ENCODE data around the gene PALD1. TPM values are rescaled to one million over a fixed set of nuclear protein-coding genes. Genes with fewer than 3 reads are reported as not detected.

The PALD1 gene
- total RNA-seq, 1 experiment from 2014 or later, result 0.38 TPM

- H3K27ac Mint-ChIP-seq (ENCODE audit: unreplicated experiment), result no peak overlapping the region
- H3K4me1 Mint-ChIP-seq (ENCODE audit: low read depth, unreplicated experiment), result peaks cover 11% of the 10 kb centered on the region
- H3K9me3 Mint-ChIP-seq (ENCODE audit: low read depth, unreplicated experiment), result no peaks in the 10 kb centered on the region
- no peak for TF ChIP-seq CTCF (IDR thresholded peaks at IDR 0.05; ENCODE audit: unreplicated experiment)
- no peak for DNase-seq
- H3K36me3 Mint-ChIP-seq (ENCODE audit: insufficient read depth, unreplicated experiment), result peaks cover 5% of the 10 kb centered on the region
- no peak overlapping the region for H3K4me3 Mint-ChIP-seq (ENCODE audit: low read depth, unreplicated experiment)
- intact Hi-C loops (cut with micrococcal nuclease; ENCODE audit: unreplicated experiment), result no loop called here
- CTCF ChIA-PET, result no interaction called here
- H3K27me3 Mint-ChIP-seq (ENCODE audit: unreplicated experiment), result peaks cover 72% of the 10 kb centered on the region
- BruUV-seq (replicated peaks), result no TSS peak
Measured at GRCh38 chr10:70584366-70584765, 105.8 kb downstream of the PALD1 start.

DNA sequence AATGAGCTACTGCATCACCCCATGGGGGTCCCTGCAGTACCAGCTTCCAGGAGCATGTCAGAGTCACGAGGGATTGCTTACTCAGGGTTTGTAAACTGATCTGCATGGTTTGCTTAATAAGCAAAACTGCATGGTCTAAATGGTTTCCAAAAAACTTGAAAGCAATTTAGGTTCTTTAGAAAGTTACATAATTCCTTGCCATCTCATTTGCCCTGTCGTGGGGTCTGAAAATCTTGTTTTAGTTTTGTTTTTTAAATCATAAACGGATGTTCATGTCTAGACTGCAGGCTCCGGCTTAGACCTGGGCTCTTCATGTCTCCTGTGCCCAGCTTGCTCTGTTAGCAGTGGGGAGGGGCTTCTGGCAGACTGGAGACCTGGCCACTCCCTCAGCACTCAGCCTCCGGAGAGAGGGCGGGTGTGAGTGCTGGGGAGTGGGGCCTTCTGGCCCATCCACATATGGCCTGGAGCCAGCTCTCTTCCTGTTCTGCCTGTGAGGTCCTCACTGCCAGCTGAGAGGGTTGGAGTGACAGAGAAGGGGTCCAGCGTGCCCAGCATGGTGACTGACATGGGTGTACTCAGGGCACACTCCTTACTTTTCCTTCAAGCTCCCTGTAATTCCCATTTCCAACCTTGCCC lies 106.5 kb downstream of the PALD1 start:
- CTCF ChIA-PET, result no interaction called here
- Mint-ChIP-seq H3K36me3 (ENCODE audit: insufficient read depth, unreplicated experiment) (no peaks in the 10 kb centered on the region), H3K27me3 (ENCODE audit: unreplicated experiment) (peaks cover 79% of the 10 kb centered on the region), H3K4me1 (ENCODE audit: low read depth, unreplicated experiment) (peaks cover 4% of the 10 kb centered on the region), H3K9me3 (ENCODE audit: low read depth, unreplicated experiment) (no peaks in the 10 kb centered on the region), H3K4me3 (ENCODE audit: low read depth, unreplicated experiment) (no peak overlapping the region), H3K27ac (ENCODE audit: unreplicated experiment) (no peak overlapping the region)
- TF ChIP-seq CTCF (IDR thresholded peaks at IDR 0.05; ENCODE audit: unreplicated experiment), result no peak
- no TSS peak for BruUV-seq (replicated peaks)
- no peak for DNase-seq
- intact Hi-C loops (cut with micrococcal nuclease; ENCODE audit: unreplicated experiment), result no loop called here

- CTCF ChIA-PET, result no interaction called here
- TF ChIP-seq CTCF (IDR thresholded peaks at IDR 0.05; ENCODE audit: unreplicated experiment), result no peak
Measured at GRCh38 chr10:70585578-70586169, 107.1 kb downstream of the PALD1 start.

GRCh38 chr10:70586348-70586930 lies 107.9 kb downstream of the PALD1 start:
- intact Hi-C loops (cut with micrococcal nuclease; ENCODE audit: unreplicated experiment), result no loop called here
- Mint-ChIP-seq H3K27me3 (ENCODE audit: unreplicated experiment) (peaks cover 93% of the 10 kb centered on the region), H3K27ac (ENCODE audit: unreplicated experiment) (no peak overlapping the region), H3K36me3 (ENCODE audit: insufficient read depth, unreplicated experiment) (no peaks in the 10 kb centered on the region), H3K4me3 (ENCODE audit: low read depth, unreplicated experiment) (no peak overlapping the region), H3K4me1 (ENCODE audit: low read depth, unreplicated experiment) (no peaks in the 10 kb centered on the region), H3K9me3 (ENCODE audit: low read depth, unreplicated experiment) (no peaks in the 10 kb centered on the region)
- CTCF ChIA-PET, result interaction anchor here (0.9 kb wide), 1 partner anchor 11 kb away, joined by 3 read pairs; no protein-coding TSS in a partner anchor
- no peak for DNase-seq
- no TSS peak for BruUV-seq (replicated peaks)
- TF ChIP-seq CTCF (IDR thresholded peaks at IDR 0.05; ENCODE audit: unreplicated experiment), result no peak

More at GRCh38 chr10:70585578-70586169, 107.1 kb downstream of the PALD1 start:
- intact Hi-C loops (cut with micrococcal nuclease; ENCODE audit: unreplicated experiment), result no loop called here
- no TSS peak for BruUV-seq (replicated peaks)
- Mint-ChIP-seq H3K9me3 (ENCODE audit: low read depth, unreplicated experiment) (no peaks in the 10 kb centered on the region), H3K4me1 (ENCODE audit: low read depth, unreplicated experiment) (no peaks in the 10 kb centered on the region), H3K27ac (ENCODE audit: unreplicated experiment) (no peak overlapping the region), H3K27me3 (ENCODE audit: unreplicated experiment) (peaks cover 85% of the 10 kb centered on the region), H3K36me3 (ENCODE audit: insufficient read depth, unreplicated experiment) (no peaks in the 10 kb centered on the region), H3K4me3 (ENCODE audit: low read depth, unreplicated experiment) (no peak overlapping the region)
- no peak for DNase-seq
